GM12873 (cell line): ENCODE measurements around the gene RIMS3.
A peak's percentile ranks its signal among the peaks of the same experiment; 100 is the strongest.

Source experiments
- TF ChIP-seq, protein P1 (sequence below): IDR thresholded peaks from 2 replicates; pipeline ENCODE4 v1.5.1; 2012; ENCODE audit warnings: low read depth, mild to moderate bottlenecking, moderate library complexity, low read length, control low read depth; ENCODE audit not compliant: insufficient read depth; ENCODE audit errors: missing control alignments

The RIMS3 gene

GRCh38 chr1:40633931-40634376 lies 31.5 kb downstream of the RIMS3 start:
- TF ChIP-seq, protein P1, sequence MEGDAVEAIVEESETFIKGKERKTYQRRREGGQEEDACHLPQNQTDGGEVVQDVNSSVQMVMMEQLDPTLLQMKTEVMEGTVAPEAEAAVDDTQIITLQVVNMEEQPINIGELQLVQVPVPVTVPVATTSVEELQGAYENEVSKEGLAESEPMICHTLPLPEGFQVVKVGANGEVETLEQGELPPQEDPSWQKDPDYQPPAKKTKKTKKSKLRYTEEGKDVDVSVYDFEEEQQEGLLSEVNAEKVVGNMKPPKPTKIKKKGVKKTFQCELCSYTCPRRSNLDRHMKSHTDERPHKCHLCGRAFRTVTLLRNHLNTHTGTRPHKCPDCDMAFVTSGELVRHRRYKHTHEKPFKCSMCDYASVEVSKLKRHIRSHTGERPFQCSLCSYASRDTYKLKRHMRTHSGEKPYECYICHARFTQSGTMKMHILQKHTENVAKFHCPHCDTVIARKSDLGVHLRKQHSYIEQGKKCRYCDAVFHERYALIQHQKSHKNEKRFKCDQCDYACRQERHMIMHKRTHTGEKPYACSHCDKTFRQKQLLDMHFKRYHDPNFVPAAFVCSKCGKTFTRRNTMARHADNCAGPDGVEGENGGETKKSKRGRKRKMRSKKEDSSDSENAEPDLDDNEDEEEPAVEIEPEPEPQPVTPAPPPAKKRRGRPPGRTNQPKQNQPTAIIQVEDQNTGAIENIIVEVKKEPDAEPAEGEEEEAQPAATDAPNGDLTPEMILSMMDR: no peak

DNA sequence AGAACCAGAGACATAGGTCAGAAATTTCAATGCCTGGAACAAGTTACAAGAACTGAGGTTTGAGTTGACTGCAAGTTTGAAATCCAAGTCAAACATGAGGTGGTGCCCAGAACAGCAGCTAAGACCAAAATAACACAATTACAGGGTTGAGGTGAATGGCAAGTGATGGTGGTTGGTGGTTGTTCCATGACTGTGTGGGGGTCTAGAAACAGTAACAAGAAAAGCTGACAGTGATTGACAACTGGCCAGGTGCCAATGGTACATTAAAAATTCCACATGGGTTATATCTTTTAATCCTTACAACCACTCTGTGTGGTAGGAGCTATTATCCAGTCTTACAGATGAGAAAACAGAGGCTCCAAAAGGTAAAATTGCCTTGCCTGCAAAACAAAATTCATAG lies 32.0 kb downstream of the RIMS3 start:
- TF ChIP-seq, protein P1: no peak

- TF ChIP-seq, protein P1: peak; percentile 52
Observed at GRCh38 chr1:40630488-40631223, 34.8 kb downstream of the RIMS3 start.

DNA sequence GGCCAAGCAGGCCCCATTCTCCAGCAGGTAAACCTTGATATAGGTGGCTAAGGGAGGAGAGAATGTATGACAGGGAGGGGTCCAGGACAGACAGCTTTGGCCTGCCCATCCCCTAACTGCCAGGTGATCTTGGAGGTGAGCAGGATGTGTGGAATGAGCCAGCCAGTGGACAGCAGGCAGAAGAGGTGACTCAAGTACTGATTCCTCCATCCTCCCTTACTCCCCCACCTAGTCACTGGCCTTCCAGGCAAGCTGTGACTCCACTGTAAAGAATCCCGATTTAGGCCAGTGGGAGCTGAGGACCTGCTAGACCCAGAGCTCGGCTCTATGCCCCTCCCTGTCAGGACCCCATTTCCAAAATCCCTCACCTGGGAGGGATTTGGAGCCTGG lies 36.6 kb downstream of the RIMS3 start:
- TF ChIP-seq, protein P1: no peak

- TF ChIP-seq, protein P1: no peak
Observed at GRCh38 chr1:40627987-40628902, 37.2 kb downstream of the RIMS3 start.

GRCh38 chr1:40626383-40626770 lies 39.1 kb downstream of the RIMS3 start:
- TF ChIP-seq, protein P1: no peak

GRCh38 chr1:40625476-40626382 lies 39.8 kb downstream of the RIMS3 start:
- TF ChIP-seq, protein P1: no peak
